ENCODE results near the gene TNKS1BP1. TPM values are rescaled to one million over a fixed set of nuclear protein-coding genes. Genes with fewer than 3 reads are reported as not detected.
A peak's percentile ranks its signal among the peaks of the same experiment; 100 is the strongest.

The TNKS1BP1 gene
- total RNA-seq, 1 donor: 4.2 TPM

GRCh38 chr11:57325735-57326048 lies 940 bp upstream of the TNKS1BP1 start:
- H3K4me3 ChIP-seq (ENCODE audit: low read length): peak overlapping the region; percentile 69
- no peaks in the 10 kb centered on the region for H3K27me3 ChIP-seq (ENCODE audit: insufficient read depth, low read length)
- peaks cover 18% of the 10 kb centered on the region for H3K4me1 ChIP-seq (ENCODE audit: insufficient read depth, low read length)
- no peaks in the 10 kb centered on the region for H3K9me3 ChIP-seq (ENCODE audit: low read depth, low read length)

- no peaks in the 10 kb centered on the region for H3K9me3 ChIP-seq (ENCODE audit: low read depth, low read length)
- H3K27me3 ChIP-seq (ENCODE audit: insufficient read depth, low read length): no peaks in the 10 kb centered on the region
- peaks cover 18% of the 10 kb centered on the region for H3K4me1 ChIP-seq (ENCODE audit: insufficient read depth, low read length)
- peak overlapping the region; percentile 69 for H3K4me3 ChIP-seq (ENCODE audit: low read length)
Observed at GRCh38 chr11:57324154-57324885, 432 bp downstream of the TNKS1BP1 start.

DNA sequence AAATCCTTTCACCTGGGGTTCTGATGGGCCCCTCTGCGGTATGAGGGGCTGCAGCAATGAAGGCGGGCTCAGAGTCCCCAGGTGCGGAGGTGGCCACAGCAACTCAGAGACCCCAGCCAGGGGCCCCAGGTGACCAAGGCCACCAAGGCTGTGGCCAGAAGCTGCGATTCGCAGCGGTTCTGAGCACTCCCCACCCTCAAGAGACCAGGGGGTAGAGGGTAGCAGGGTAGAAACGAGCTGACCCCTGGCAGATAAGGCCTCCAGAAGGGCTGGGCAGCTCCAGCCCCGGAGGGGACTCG lies 948 bp downstream of the TNKS1BP1 start:
- no peaks in the 10 kb centered on the region for H3K9me3 ChIP-seq (ENCODE audit: low read depth, low read length)
- H3K4me3 ChIP-seq (ENCODE audit: low read length): no peak overlapping the region

DNA sequence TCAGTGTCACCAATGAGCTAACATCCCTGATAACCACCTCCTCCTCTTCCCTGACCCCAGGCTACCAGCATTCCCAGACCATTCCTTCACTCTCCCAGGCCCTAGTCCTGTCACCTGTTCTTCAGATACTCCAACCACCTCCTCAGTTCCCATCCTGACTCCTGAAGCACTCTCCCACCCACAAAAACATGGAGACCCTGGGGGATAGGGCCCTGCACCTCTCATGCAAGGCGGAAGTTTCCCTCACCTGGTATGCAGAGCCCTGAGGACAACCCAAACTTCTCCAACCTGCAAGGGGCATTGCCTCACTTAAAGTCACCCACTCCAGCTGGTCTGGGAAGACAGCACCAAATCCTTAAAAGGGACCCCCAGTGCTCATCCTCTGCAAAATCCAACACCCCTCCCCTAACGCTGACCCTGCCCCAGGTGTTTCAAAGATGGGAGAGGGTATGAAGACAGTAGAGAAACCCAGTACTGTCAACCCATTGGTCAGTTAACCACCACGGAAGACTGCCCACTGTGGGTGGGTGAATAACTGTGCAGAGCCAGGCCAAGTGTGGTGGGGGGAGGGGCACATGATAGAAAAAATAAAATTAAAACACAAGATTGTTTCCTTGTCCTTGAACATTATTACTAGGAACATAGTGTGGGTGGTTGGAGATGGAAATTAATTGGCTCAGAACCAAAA lies 1.4 kb downstream of the TNKS1BP1 start:
- Histone ChIP-seq H3K9me3 (ENCODE audit: low read depth, low read length) (no peaks in the 10 kb centered on the region), H3K4me3 (ENCODE audit: low read length) (no peak overlapping the region), H3K4me1 (ENCODE audit: insufficient read depth, low read length) (peaks cover 18% of the 10 kb centered on the region), H3K27me3 (ENCODE audit: insufficient read depth, low read length) (no peaks in the 10 kb centered on the region)

More for the DNA sequence above, 948 bp downstream of the TNKS1BP1 start:
- Histone ChIP-seq H3K4me1 (ENCODE audit: insufficient read depth, low read length) (peaks cover 18% of the 10 kb centered on the region), H3K27me3 (ENCODE audit: insufficient read depth, low read length) (no peaks in the 10 kb centered on the region)

GRCh38 chr11:57322256-57323166 lies 2.2 kb downstream of the TNKS1BP1 start:
- Histone ChIP-seq H3K4me3 (ENCODE audit: low read length) (no peak overlapping the region), H3K9me3 (ENCODE audit: low read depth, low read length) (no peaks in the 10 kb centered on the region), H3K4me1 (ENCODE audit: insufficient read depth, low read length) (peaks cover 18% of the 10 kb centered on the region), H3K27me3 (ENCODE audit: insufficient read depth, low read length) (no peaks in the 10 kb centered on the region)

DNA sequence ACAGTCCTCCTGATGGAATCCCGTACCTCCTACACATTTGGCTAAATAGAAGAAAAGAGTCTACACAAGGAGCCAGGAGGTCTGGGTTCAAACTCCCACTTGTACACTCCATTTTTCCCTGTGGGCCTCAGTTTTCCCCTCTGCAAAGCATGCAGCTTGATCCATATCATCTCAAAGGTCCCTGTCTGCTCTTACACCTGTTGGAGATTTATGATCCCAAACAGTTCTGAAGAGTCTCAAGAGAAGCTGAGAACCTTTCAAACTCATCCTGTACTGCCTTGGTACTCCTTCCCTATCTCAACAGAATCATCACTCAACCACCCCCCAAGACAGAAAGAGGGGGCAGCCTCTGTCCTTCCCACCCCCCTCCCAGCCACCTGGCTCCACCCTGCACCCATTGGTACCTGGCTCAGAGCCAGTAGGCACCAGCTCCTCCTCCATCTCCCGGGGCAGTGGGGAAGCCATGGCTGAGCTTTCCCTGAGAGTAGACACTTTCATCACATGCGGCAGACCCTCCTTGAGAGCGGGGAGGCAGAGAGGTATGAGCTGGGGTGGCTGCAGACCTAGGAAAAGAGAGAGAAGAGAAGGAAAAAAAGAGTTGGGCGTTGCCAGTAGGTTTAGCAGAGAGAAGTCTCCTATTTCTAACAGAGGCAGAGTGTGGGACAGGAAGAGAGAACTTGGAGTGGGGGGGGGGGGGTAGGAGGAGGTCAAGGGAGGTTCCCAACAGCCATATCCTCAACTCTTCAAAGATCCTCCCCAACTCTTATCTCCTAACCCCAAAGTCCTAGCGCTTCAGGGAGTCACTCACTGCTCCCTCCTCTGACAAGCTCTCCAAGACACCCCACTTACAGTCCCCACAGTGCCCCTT lies 3.1 kb downstream of the TNKS1BP1 start:
- H3K27me3 ChIP-seq (ENCODE audit: insufficient read depth, low read length): no peaks in the 10 kb centered on the region
- H3K4me3 ChIP-seq (ENCODE audit: low read length): no peak overlapping the region
- H3K4me1 ChIP-seq (ENCODE audit: insufficient read depth, low read length): peaks cover 18% of the 10 kb centered on the region
- H3K9me3 ChIP-seq (ENCODE audit: low read depth, low read length): no peaks in the 10 kb centered on the region

DNA sequence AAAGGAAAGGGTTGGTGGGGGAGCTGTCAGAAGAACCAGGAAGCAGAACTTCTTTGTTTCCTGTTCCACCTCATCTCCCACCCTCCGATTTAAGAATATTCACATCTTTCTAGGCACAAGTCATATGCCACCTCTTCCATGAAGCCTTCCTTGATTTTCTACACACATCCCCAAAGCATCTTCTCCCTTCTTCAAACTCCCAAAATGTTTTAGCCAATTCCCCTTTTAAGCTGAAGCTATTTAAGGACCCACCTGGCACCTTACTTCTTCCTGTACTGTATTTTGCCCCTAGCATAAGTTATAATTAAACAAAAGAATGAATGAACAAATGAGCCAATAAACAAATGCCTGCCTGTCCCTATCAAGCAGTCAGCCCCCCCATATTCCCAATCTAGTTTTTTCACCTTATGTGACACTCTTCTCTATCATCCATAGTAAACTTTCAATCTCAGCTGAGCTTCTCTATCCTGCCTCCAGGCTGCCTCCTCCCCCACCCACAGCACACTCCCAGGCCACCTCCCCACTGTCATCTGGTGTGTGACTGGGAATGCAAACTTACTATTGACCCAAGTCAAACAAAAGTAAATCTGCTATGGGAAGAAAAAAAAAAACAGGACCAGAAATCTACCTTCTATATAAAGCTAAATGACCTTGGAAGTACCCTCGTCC lies 3.9 kb downstream of the TNKS1BP1 start:
- no peaks in the 10 kb centered on the region for H3K27me3 ChIP-seq (ENCODE audit: insufficient read depth, low read length)
- peaks cover 13% of the 10 kb centered on the region for H3K4me1 ChIP-seq (ENCODE audit: insufficient read depth, low read length)
- no peak overlapping the region for H3K4me3 ChIP-seq (ENCODE audit: low read length)
- no peaks in the 10 kb centered on the region for H3K9me3 ChIP-seq (ENCODE audit: low read depth, low read length)

DNA sequence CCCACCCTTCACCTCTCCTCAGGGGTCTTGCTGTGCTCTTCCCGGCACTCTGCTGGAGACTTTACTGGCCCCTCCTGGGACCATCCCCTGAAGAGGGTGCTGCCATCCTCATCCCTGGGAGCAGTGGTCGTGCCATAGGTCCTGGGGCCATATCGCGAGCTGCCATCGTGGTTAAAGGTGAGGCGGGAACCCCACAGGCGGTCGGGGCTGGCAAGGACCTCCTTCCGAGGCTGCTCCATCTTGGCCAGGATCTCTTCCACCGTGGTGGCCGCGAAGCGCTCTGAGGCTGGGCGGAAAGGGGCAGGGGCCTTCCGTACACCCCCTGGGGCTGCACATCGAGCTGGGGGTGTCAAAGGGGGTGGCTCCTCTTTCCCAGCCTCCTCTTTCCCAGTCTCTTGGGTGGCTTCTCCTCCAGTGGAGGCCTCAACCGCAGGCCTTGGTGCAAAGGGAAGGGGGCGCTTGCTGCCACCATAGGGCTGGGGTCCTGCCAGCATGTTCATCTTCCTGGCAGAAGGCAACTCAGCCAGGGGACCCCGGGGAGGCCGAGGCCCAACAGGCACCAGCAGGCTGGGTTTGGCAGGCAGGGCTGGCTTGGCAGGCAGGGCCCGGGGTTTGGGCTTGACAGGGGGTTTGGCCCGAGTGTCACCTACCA lies 4.6 kb downstream of the TNKS1BP1 start:
- H3K4me3 ChIP-seq (ENCODE audit: low read length): no peak overlapping the region
- H3K4me1 ChIP-seq (ENCODE audit: insufficient read depth, low read length): peaks cover 7% of the 10 kb centered on the region
- H3K27me3 ChIP-seq (ENCODE audit: insufficient read depth, low read length): no peaks in the 10 kb centered on the region
- H3K9me3 ChIP-seq (ENCODE audit: low read depth, low read length): no peaks in the 10 kb centered on the region

GRCh38 chr11:57318178-57318577 lies 6.6 kb downstream of the TNKS1BP1 start:
- Histone ChIP-seq H3K27me3 (ENCODE audit: insufficient read depth, low read length) (no peaks in the 10 kb centered on the region), H3K4me1 (ENCODE audit: insufficient read depth, low read length) (no peaks in the 10 kb centered on the region), H3K4me3 (ENCODE audit: low read length) (no peak overlapping the region), H3K9me3 (ENCODE audit: low read depth, low read length) (no peaks in the 10 kb centered on the region)

DNA sequence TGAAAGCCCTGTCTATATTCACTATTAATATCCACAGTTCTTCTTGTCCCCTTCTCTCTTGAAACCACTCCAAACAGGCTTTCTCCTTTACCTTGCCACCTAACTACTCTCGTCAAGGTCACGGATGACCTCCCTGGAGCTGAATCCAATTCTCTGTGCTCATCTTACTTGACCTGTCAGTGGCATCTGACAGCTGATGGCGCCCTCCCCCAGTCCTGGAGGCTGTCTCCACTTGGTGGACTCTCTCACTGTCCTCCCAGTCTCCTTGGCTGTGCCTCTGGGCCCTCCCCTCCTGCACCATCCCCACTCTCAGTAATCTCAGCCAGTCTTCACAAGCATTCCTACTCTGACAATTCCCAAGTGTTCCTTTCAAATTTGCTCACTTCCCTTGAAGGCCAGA lies 8.7 kb downstream of the TNKS1BP1 start:
- H3K4me3 ChIP-seq (ENCODE audit: low read length): no peak overlapping the region
- H3K27me3 ChIP-seq (ENCODE audit: insufficient read depth, low read length): no peaks in the 10 kb centered on the region
- H3K9me3 ChIP-seq (ENCODE audit: low read depth, low read length): no peaks in the 10 kb centered on the region
- peaks cover 12% of the 10 kb centered on the region for H3K4me1 ChIP-seq (ENCODE audit: insufficient read depth, low read length)

DNA sequence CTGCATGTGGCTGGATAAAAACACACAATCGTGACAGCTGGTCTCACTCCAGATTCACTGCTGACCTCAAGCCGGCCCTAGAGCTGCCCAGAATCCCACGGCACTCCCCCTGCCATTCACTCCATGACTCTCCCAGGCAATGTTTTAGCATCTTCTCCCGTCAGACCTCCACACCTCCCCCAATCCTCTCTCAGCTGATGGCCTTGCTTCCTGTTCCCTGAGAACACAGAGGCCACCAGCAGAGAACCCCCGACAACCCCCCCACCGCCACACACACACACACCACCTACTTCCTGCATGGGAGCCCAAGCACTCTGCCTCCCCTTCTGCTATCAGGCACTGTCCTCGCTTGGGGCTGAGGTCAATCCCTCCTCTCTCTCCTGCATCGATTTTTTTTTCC lies 9.3 kb downstream of the TNKS1BP1 start:
- H3K4me1 ChIP-seq (ENCODE audit: insufficient read depth, low read length): peaks cover 16% of the 10 kb centered on the region
- H3K27me3 ChIP-seq (ENCODE audit: insufficient read depth, low read length): no peaks in the 10 kb centered on the region
- H3K9me3 ChIP-seq (ENCODE audit: low read depth, low read length): no peaks in the 10 kb centered on the region
- no peak overlapping the region for H3K4me3 ChIP-seq (ENCODE audit: low read length)

GRCh38 chr11:57314221-57314973 lies 10.4 kb downstream of the TNKS1BP1 start:
- no peaks in the 10 kb centered on the region for H3K9me3 ChIP-seq (ENCODE audit: low read depth, low read length)
- no peak overlapping the region for H3K4me3 ChIP-seq (ENCODE audit: low read length)
- no peaks in the 10 kb centered on the region for H3K27me3 ChIP-seq (ENCODE audit: insufficient read depth, low read length)
- peaks cover 16% of the 10 kb centered on the region for H3K4me1 ChIP-seq (ENCODE audit: insufficient read depth, low read length)

- H3K27me3 ChIP-seq (ENCODE audit: insufficient read depth, low read length): no peaks in the 10 kb centered on the region
- H3K4me1 ChIP-seq (ENCODE audit: insufficient read depth, low read length): peaks cover 16% of the 10 kb centered on the region
- no peaks in the 10 kb centered on the region for H3K9me3 ChIP-seq (ENCODE audit: low read depth, low read length)
- H3K4me3 ChIP-seq (ENCODE audit: low read length): no peak overlapping the region
Observed at GRCh38 chr11:57313788-57314135, 11.0 kb downstream of the TNKS1BP1 start.

Data from mononuclear cell (primary cell).